DMS79 (cell line): ENCODE results near the gene NFATC2IP.
"Not testable (repeated sequence)": the region's sequence is repeated elsewhere in the genome, so short reads cannot be mapped to it uniquely, and the experiment has no call there.

Experiments used
- DNase-seq: peaks from one replicate; lab custom pipeline; 2025; lab: John Stamatoyannopoulos, UW

NFATC2IP gene

DNA sequence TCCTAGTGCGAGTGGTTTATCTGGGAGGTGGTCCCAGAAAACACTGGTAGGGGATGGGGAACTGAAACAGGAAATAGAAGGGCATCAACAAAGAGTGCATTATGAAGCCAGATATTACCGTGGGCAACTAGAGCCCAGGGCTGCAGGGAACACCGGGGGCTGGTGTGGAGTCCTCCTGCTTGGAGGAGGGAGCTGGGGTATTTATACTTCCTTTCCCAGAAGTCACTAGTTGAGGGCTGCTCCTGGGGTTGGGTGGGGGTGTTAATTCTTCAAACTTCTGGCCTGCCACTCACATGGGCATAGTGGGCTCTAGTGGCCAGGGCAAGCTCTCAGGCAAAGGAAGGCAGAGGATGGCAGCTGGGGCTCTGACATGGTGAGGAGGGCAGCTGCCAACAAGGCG is 48.8 kb downstream of the NFATC2IP start:
- no peak for DNase-seq

DNA sequence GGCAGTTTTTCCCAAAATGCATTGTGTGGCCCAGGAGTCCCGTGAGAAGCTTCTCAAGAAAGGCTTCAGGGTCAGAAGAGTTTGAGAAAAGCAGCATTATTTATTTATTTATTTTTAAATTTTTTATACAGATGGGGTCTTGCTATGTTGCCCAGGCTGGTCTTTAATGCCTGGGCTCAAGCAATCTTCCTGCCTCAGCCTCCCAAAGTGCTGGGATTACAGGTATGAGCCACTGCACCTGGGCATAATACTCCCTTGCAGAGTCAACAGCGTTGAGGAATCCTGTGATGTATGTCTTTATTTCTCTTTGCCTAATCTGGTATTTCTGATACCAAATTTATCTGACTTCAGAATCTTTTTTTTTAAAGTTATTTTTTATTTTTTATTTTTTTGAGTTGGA is 49.3 kb downstream of the NFATC2IP start:
- no peak for DNase-seq

DNA sequence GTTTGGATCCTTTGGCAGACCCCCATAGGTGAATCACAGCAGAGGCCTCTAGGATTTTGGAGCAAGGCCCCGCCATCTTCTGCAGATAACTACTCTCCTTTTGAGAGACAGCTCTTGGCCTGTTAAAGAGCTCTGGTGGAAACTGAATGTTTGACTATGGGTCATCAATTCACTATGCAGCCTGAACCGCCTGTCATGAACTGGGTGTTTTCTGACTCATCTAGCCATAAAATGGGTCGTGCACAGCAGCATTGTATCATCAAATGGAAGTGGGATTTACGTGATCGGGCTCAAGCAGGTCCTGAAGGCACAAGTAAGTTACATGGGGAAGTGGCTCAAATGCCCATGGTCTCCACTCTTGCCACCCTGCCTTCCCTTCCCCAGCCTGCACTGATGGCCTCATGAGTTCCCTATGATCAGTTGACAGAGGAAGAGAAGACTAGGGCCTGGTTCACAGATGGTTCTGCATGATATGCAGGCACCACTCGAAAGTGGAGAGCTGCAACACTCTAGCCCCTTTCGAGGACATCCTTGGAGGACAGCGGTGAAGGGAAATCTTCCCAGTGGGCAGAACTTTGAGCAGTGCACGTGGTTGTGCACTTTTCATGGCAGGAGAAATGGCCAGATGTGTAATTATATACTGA is 53.9 kb downstream of the NFATC2IP start:
- not testable (repeated sequence) for DNase-seq

DNA sequence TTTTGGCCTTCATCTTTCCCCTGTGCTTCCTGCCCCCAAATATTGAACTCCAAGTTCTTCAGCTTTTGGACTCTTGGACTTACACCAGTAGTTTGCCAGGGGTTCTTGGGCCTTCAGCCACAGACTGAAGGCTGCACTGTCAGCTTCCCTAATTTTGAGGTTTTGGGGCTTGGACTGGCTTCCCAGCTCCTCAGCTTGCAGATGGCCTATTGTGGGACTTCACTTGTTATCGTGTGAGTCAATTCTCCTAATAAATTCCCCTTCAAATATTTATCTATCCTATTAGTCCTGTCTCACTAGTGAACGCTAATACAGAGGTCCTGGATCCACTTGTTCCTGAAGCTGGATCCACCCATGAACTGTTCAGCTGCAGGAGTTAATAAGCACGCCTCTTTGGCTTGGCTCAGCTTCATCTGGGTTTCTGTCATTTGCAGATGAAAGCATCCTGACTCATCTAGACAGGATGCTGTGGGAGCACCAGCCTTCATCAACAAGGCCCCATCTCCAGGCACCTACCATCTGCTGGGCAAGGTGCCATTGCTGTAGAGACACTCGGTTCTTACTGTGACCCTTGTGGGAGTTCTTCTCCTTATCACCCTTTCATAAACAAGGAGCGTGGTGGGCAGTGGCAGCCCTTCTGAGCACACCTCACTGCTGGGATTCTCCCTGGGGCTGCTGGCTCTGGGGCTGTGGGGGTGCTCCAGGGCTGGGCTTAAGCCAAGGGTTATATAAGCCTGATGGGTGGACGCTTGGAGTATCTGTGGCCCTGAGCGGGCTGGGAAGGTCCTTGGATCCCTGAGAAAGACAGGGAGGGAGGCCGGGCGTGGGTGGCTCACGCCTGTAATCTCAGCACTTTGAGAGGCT is 57.2 kb downstream of the NFATC2IP start:
- DNase-seq, result no peak

DNA sequence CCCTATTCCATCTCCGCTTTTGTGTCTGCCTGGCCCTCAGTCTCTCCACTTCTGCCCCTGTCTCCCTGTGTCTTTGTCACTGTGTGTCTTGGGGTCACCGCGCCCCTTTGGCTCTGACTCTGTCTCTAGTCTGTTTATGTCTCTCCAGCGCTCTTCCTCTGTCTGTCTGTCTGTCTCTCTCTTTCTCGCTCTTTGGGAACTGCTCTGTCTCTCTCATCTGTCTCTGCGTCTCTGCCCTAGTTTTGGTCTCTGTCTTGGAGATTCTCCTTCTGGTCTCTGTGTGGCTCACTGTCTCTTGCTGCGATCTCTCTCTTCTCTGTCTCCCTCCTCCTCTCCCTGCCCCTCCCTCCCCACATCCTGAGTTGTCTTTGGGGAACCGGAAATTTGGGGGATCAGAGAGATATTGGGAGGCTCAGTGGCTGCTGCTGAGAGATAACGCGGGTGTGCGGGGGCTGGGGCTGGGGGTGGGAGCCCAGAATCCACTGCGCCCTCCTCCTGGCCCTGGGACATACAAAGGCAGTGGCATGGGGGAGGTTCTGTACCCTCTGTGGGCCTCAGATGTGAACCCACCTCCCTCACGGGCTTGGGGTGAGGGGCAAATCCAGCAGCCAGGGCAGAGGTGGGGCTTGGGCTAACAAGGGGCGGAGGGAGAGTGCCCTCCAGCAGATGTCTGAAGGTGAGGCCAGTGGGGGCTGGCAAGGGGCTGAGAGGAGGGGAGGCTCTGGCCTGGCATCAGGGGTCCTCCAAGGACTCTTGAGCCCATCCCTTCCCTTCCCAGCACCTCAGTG is 58.5 kb downstream of the NFATC2IP start:
- DNase-seq, result no peak

- DNase-seq, result no peak
Measured at GRCh38 chr16:29009838-29010166, 59.1 kb downstream of the NFATC2IP start.

DNA sequence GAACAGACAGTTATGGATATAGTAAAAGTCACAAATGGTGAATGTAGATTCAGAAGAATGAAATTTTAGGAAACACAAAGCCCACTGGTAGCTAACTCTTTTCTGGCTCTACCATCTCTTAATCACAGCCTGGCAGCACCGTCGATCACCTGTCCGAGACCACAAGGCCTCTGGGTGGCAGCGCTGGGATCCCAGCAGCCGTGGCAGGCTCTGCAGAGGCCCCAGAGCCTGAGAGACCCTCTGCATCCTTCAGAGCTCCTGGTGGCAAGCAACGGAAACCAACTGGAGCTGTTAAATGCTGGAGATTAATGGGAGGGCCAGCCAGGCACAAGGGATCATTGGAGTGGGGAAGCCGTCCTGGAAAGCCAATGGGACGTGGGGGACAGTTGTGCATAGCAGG is 60.4 kb downstream of the NFATC2IP start:
- DNase-seq, result no peak

- DNase-seq, result no peak
Measured at GRCh38 chr16:29011851-29012250, 61.1 kb downstream of the NFATC2IP start.

DNA sequence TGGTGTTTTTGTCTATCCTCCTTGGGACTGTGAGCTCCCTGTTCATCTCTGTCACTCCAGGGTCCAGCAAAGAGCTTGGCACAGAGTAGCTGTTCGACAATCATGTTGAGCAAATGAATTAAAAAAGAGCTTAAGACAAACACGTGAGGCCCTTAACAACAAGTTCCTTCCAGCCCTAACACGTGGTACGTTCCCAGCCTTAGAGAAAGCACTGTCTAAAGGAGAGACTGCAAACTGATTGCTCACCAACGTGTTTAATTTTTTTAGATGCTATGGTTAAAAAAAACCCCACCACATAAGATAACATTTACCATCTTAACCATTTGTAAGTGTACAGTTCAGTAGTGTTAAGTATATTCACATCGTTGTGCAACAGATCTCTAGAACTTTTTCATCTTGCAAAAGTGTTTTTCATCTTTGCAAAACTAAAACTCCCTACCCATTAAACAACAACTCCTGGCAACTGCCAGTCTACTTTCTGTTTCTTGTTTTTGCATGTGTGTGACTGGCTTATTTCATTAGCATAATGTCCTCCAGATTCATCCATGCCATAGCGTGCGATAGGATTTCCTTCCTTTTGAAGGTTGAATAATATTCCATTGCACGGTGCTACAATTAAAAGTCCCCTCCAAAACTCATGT is 62.3 kb downstream of the NFATC2IP start:
- no peak for DNase-seq

DNA sequence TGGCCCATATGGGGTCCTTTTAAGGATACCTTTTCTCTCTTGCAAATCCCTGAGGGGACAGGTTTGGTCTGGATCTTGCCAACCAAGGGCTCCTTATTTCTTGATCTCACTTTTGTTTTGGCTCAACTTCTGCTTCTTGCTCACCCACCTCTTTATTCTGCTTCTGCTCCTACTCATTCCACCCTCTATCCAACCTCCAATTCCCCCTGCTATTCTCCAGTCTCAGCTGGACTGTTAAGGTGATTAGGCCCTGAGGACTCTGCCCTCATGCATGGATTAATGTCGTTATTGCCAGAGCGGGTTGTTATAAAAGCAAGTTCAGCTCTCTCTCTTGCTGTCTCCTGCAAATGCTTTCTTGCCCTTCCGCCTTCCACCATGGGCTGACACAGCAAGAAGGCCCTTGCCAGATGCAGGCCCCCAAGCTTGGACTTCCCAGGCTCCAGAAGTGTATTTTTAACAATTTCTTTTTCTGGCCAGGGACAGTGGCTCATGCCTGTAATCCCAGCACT is 63.9 kb downstream of the NFATC2IP start:
- no peak for DNase-seq
